HG03097 (cell line): ENCODE results near the gene FBXO44.
"Not testable (repeated sequence)": the region's sequence is repeated elsewhere in the genome, so short reads cannot be mapped to it uniquely, and the experiment has no call there.

Experiments
- ATAC-seq: cut with Tn5 transposase; IDR thresholded peaks from one replicate; pipeline ENCODE4 v1.9.1; 2021; ENCODE audit not compliant: unreplicated experiment, low FRiP score

FBXO44 gene

GRCh38 chr1:11638121-11638520 lies 16.6 kb upstream of the FBXO44 start:
- ATAC-seq = no peak

GRCh38 chr1:11639372-11639771 lies 15.3 kb upstream of the FBXO44 start:
- no peak for ATAC-seq

GRCh38 chr1:11640101-11640500 lies 14.6 kb upstream of the FBXO44 start:
- ATAC-seq = no peak

- no peak for ATAC-seq
Observed at GRCh38 chr1:11640944-11641343, 13.7 kb upstream of the FBXO44 start.

- no peak for ATAC-seq
Observed at GRCh38 chr1:11641776-11642305, 12.8 kb upstream of the FBXO44 start.

- ATAC-seq = not testable (repeated sequence)
Observed at GRCh38 chr1:11642418-11643017, 12.2 kb upstream of the FBXO44 start.

GRCh38 chr1:11643782-11644181 lies 10.9 kb upstream of the FBXO44 start:
- no peak for ATAC-seq

GRCh38 chr1:11645270-11645669 lies 9.4 kb upstream of the FBXO44 start:
- ATAC-seq = no peak

- no peak for ATAC-seq
Observed at GRCh38 chr1:11645670-11646265, 8.9 kb upstream of the FBXO44 start.

GRCh38 chr1:11646317-11646716 lies 8.4 kb upstream of the FBXO44 start:
- no peak for ATAC-seq

GRCh38 chr1:11647333-11647732 lies 7.3 kb upstream of the FBXO44 start:
- ATAC-seq = no peak

GRCh38 chr1:11648039-11648438 lies 6.6 kb upstream of the FBXO44 start:
- no peak for ATAC-seq

GRCh38 chr1:11648732-11649158 lies 5.9 kb upstream of the FBXO44 start:
- no peak for ATAC-seq

- ATAC-seq = no peak
Observed at GRCh38 chr1:11649237-11649623, 5.4 kb upstream of the FBXO44 start.

- ATAC-seq = no peak
Observed at GRCh38 chr1:11649624-11650330, 4.9 kb upstream of the FBXO44 start.

GRCh38 chr1:11650331-11650991 lies 4.2 kb upstream of the FBXO44 start:
- ATAC-seq = no peak

GRCh38 chr1:11651017-11651416 lies 3.7 kb upstream of the FBXO44 start:
- no peak for ATAC-seq

GRCh38 chr1:11652203-11652780 lies 2.4 kb upstream of the FBXO44 start:
- no peak for ATAC-seq

- no peak for ATAC-seq
Observed at GRCh38 chr1:11653101-11653860, 1.4 kb upstream of the FBXO44 start.

GRCh38 chr1:11653861-11654136 lies 878 bp upstream of the FBXO44 start:
- ATAC-seq = no peak
